ENCODE data around the gene LYVE1. TPM values are rescaled to one million over a fixed set of nuclear protein-coding genes. Genes with fewer than 3 reads are reported as not detected.

The LYVE1 gene
- total RNA-seq, 2 experiments from 2014 or later: not detected

GRCh38 chr11:10584071-10584501 is 15.6 kb upstream of the LYVE1 start:
- ATAC-seq: no peak
- H3K27ac Mint-ChIP-seq: no peak overlapping the region
- H3K4me3 Mint-ChIP-seq: no peak overlapping the region
- H3K27me3 Mint-ChIP-seq: peaks cover 19% of the 10 kb centered on the region
- no peaks in the 10 kb centered on the region for H3K36me3 Mint-ChIP-seq
- CTCF ChIA-PET: interaction anchor here (0.8 to 1.6 kb wide), 3 partner anchors 11 to 171 kb away, joined by 3 to 9 read pairs (median 3); partner anchors contain the start of gene RNF141
- no peak for DNase-seq
- H3K4me1 Mint-ChIP-seq: peaks cover 14% of the 10 kb centered on the region
- H3K9me3 Mint-ChIP-seq (ENCODE audit: low read depth): no peaks in the 10 kb centered on the region

- H3K4me1 Mint-ChIP-seq: peaks cover 5% of the 10 kb centered on the region
- no peaks in the 10 kb centered on the region for H3K36me3 Mint-ChIP-seq
- H3K4me3 Mint-ChIP-seq: no peak overlapping the region
- CTCF ChIA-PET: interaction anchor here (2.3 kb wide), 1 partner anchor 41 kb away, joined by 8 read pairs; the partner anchor contains the start of gene RNF141
- ATAC-seq (no peak), DNase-seq (no peak)
- no peaks in the 10 kb centered on the region for H3K9me3 Mint-ChIP-seq (ENCODE audit: low read depth)
- no peak overlapping the region for H3K27ac Mint-ChIP-seq
- H3K27me3 Mint-ChIP-seq: peaks cover 26% of the 10 kb centered on the region
These were observed 13.1 kb upstream of the LYVE1 start for GRCh38 chr11:10581481-10582019.

- H3K27ac Mint-ChIP-seq: no peak overlapping the region
- no peaks in the 10 kb centered on the region for H3K36me3 Mint-ChIP-seq
- no peak for DNase-seq
- H3K27me3 Mint-ChIP-seq: peaks cover 27% of the 10 kb centered on the region
- ATAC-seq: no peak
- H3K9me3 Mint-ChIP-seq (ENCODE audit: low read depth): no peaks in the 10 kb centered on the region
- H3K4me1 Mint-ChIP-seq: peaks cover 5% of the 10 kb centered on the region
- CTCF ChIA-PET: interaction anchor here (2.3 kb wide), 1 partner anchor 40 kb away, joined by 8 read pairs; the partner anchor contains the start of gene RNF141
- no peak overlapping the region for H3K4me3 Mint-ChIP-seq
These were observed 12.2 kb upstream of the LYVE1 start for GRCh38 chr11:10580623-10581022.

GRCh38 chr11:10579700-10580099 is 11.2 kb upstream of the LYVE1 start:
- Mint-ChIP-seq H3K4me3 (no peak overlapping the region), H3K36me3 (no peaks in the 10 kb centered on the region), H3K27me3 (peaks cover 27% of the 10 kb centered on the region), H3K4me1 (peaks cover 5% of the 10 kb centered on the region), H3K9me3 (ENCODE audit: low read depth) (no peaks in the 10 kb centered on the region), H3K27ac (no peak overlapping the region)
- ATAC-seq (no peak), DNase-seq (no peak)
- CTCF ChIA-PET: interaction anchor here (2.3 kb wide), 1 partner anchor 39 kb away, joined by 8 read pairs; the partner anchor contains the start of gene RNF141

- Mint-ChIP-seq H3K36me3 (no peaks in the 10 kb centered on the region), H3K4me1 (no peaks in the 10 kb centered on the region), H3K4me3 (no peak overlapping the region), H3K27ac (no peak overlapping the region), H3K27me3 (peaks cover 32% of the 10 kb centered on the region), H3K9me3 (ENCODE audit: low read depth) (no peaks in the 10 kb centered on the region)
- no peak for DNase-seq
- CTCF ChIA-PET: no interaction called here
- ATAC-seq: no peak
These were observed 7.6 kb upstream of the LYVE1 start for GRCh38 chr11:10576035-10576398.

GRCh38 chr11:10575346-10576034 is 7.0 kb upstream of the LYVE1 start:
- H3K36me3 Mint-ChIP-seq: no peaks in the 10 kb centered on the region
- no peak overlapping the region for H3K4me3 Mint-ChIP-seq
- CTCF ChIA-PET: no interaction called here
- no peaks in the 10 kb centered on the region for H3K4me1 Mint-ChIP-seq
- no peak overlapping the region for H3K27ac Mint-ChIP-seq
- no peaks in the 10 kb centered on the region for H3K9me3 Mint-ChIP-seq (ENCODE audit: low read depth)
- ATAC-seq: no peak
- peaks cover 28% of the 10 kb centered on the region for H3K27me3 Mint-ChIP-seq
- DNase-seq: no peak

- Mint-ChIP-seq H3K36me3 (no peaks in the 10 kb centered on the region), H3K9me3 (ENCODE audit: low read depth) (no peaks in the 10 kb centered on the region), H3K4me1 (no peaks in the 10 kb centered on the region), H3K27ac (no peak overlapping the region), H3K27me3 (peaks cover 22% of the 10 kb centered on the region), H3K4me3 (no peak overlapping the region)
- no peak for DNase-seq
- no peak for ATAC-seq
- CTCF ChIA-PET: interaction anchor here (1.0 kb wide), 1 partner anchor 12 kb away, joined by 3 read pairs; no protein-coding TSS in a partner anchor
These were observed 5.1 kb upstream of the LYVE1 start for GRCh38 chr11:10573556-10573955.

GRCh38 chr11:10573028-10573427 is 4.6 kb upstream of the LYVE1 start:
- CTCF ChIA-PET: interaction anchor here (0.8 to 1.0 kb wide), 2 partner anchors 11 to 32 kb away, joined by 3 read pairs; partner anchors contain the start of gene RNF141
- H3K4me3 Mint-ChIP-seq: no peak overlapping the region
- ATAC-seq: no peak
- no peaks in the 10 kb centered on the region for H3K9me3 Mint-ChIP-seq (ENCODE audit: low read depth)
- H3K36me3 Mint-ChIP-seq: no peaks in the 10 kb centered on the region
- no peak overlapping the region for H3K27ac Mint-ChIP-seq
- H3K27me3 Mint-ChIP-seq: peaks cover 22% of the 10 kb centered on the region
- H3K4me1 Mint-ChIP-seq: no peaks in the 10 kb centered on the region
- no peak for DNase-seq

GRCh38 chr11:10572533-10572932 is 4.1 kb upstream of the LYVE1 start:
- Mint-ChIP-seq H3K36me3 (no peaks in the 10 kb centered on the region), H3K4me3 (no peak overlapping the region), H3K27ac (no peak overlapping the region), H3K27me3 (peaks cover 22% of the 10 kb centered on the region), H3K4me1 (no peaks in the 10 kb centered on the region), H3K9me3 (ENCODE audit: low read depth) (no peaks in the 10 kb centered on the region)
- CTCF ChIA-PET: interaction anchor here (0.8 kb wide), 1 partner anchor 32 kb away, joined by 3 read pairs; the partner anchor contains the start of gene RNF141
- ATAC-seq (no peak), DNase-seq (no peak)

- no peak for ATAC-seq
- Mint-ChIP-seq H3K9me3 (ENCODE audit: low read depth) (no peaks in the 10 kb centered on the region), H3K4me3 (no peak overlapping the region), H3K27ac (no peak overlapping the region), H3K4me1 (no peaks in the 10 kb centered on the region), H3K27me3 (peaks cover 35% of the 10 kb centered on the region), H3K36me3 (no peaks in the 10 kb centered on the region)
- no peak for DNase-seq
- CTCF ChIA-PET: no interaction called here
These were observed 1.0 kb downstream of the LYVE1 start for GRCh38 chr11:10567446-10567845.

- H3K4me3 Mint-ChIP-seq: no peak overlapping the region
- H3K36me3 Mint-ChIP-seq: no peaks in the 10 kb centered on the region
- no peak for ATAC-seq
- peaks cover 30% of the 10 kb centered on the region for H3K27me3 Mint-ChIP-seq
- CTCF ChIA-PET: no interaction called here
- no peaks in the 10 kb centered on the region for H3K4me1 Mint-ChIP-seq
- no peak overlapping the region for H3K27ac Mint-ChIP-seq
- H3K9me3 Mint-ChIP-seq (ENCODE audit: low read depth): no peaks in the 10 kb centered on the region
- DNase-seq: no peak
These were observed 2.1 kb downstream of the LYVE1 start for GRCh38 chr11:10566257-10566957.

- CTCF ChIA-PET: interaction anchor here (0.5 to 1.4 kb wide), 3 partner anchors 89 to 255 kb away, joined by 3 to 5 read pairs (median 4); no protein-coding TSS in a partner anchor
- Mint-ChIP-seq H3K27me3 (peaks cover 28% of the 10 kb centered on the region), H3K27ac (no peak overlapping the region), H3K36me3 (no peaks in the 10 kb centered on the region), H3K4me1 (no peaks in the 10 kb centered on the region), H3K4me3 (no peak overlapping the region), H3K9me3 (ENCODE audit: low read depth) (no peaks in the 10 kb centered on the region)
- no peak for ATAC-seq
- DNase-seq: no peak
These were observed 3.0 kb downstream of the LYVE1 start for GRCh38 chr11:10565493-10565892.

GRCh38 chr11:10564696-10565318 is 3.7 kb downstream of the LYVE1 start:
- ATAC-seq (no peak), DNase-seq (no peak)
- CTCF ChIA-PET: interaction anchor here (0.5 to 1.6 kb wide), 4 partner anchors 24 to 255 kb away, joined by 3 to 6 read pairs (median 4); partner anchors contain the start of gene RNF141
- Mint-ChIP-seq H3K27me3 (peaks cover 28% of the 10 kb centered on the region), H3K27ac (no peak overlapping the region), H3K36me3 (no peaks in the 10 kb centered on the region), H3K4me1 (no peaks in the 10 kb centered on the region), H3K9me3 (ENCODE audit: low read depth) (no peaks in the 10 kb centered on the region), H3K4me3 (no peak overlapping the region)

All from activated CD8-positive, alpha-beta memory T cell treated with anti-CD3 and anti-CD28 coated beads, Interleukin-2, amount 10 ng/mL, durations not matched to agents 7 days and 5 days (primary cell).